Left renal cortex interstitium (tissue), 4 donors: ENCODE measurements around the gene PDE8B. TPM values are rescaled to one million over a fixed set of nuclear protein-coding genes. Genes with fewer than 3 reads are reported as not detected.
"Not testable (repeated sequence)": the region's sequence is repeated elsewhere in the genome, so short reads cannot be mapped to it uniquely, and the experiment has no call there.

Source experiments
- DNase-seq, 4 donors: peaks; one replicate each; pipeline ENCODE4 v3.0.0-alpha.2; 2013; ENCODE audit warnings: low read depth in 4 of 4, low spot score in 2 of 4, missing footprints in 1 of 4
- polyA plus RNA-seq, 4 donors: library from polyadenylated mRNA; unstranded; fragments of 120-200 nt; gene quantifications; one replicate each; pipeline ENCODE4 v1.2.1, GENCODE V29; 2013; ENCODE audit not compliant: insufficient read length in 4 of 4

The PDE8B gene
- polyA plus RNA-seq, 4 donors, result 4.0 to 8.0 (median 5.9) TPM

- DNase-seq, result no peak
Measured at GRCh38 chr5:77427998-77428397, 217.5 kb downstream of the PDE8B start.

- DNase-seq, result no peak
Measured at GRCh38 chr5:77428526-77428925, 218.0 kb downstream of the PDE8B start.

DNA sequence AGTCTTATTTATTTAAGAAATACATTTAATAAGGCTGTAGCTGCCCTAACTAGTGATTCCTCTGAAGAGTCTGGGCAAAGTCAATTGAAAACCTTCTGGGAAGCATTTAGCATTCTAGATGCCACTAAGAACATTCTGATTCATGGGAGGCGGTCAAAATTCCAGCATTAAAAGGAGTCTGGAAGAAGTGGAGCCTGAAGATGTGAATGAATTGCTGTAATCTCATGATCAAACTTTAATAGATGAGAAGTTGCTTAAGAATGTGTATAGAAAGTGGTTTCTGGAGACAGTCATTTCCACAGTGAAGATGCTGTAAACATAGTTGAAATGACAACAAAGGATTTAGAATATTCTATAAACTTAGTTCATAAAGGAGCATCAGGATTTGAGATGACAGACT lies 220.2 kb downstream of the PDE8B start:
- DNase-seq, result no peak

- DNase-seq, result no peak
Measured at GRCh38 chr5:77431286-77431685, 220.8 kb downstream of the PDE8B start.

DNA sequence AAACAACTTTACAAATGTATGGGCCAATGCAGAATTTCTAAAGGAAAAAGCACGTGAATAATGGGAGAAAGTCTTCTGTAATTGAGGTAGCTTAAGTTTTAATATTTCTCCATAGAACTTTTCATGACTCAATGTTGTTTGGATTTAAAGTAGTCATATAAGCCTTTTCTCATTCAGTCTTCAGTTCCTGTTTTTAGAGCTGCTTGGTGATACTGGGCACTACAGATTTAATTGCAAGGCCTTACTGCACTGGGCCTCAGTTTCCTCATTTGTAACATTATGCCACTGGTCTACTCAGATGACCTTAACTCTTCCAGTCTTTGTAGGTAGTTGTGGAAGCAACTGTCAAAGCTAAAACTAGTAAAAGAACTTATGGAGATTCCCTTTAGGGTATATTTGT lies 221.2 kb downstream of the PDE8B start:
- DNase-seq, result no peak

DNA sequence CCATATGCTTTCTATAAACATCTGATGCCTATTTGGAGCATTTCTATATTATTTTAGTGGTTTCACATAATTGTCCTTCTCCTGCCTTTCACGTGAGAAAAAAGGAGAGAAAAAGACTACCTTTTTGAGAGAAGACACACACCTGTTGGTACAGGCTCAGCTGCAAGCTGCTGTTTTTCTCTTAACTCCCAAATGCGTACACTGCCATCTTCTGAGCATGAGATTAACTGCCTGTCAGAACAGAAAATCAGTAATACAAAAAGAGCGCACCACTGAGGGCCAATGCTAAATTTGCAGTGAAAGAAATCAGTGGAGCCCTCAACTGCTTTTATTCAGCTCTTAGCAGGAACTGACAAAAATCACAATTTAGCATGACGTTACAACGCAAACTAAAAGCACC lies 226.7 kb downstream of the PDE8B start:
- peak in 1 of 4 donors; percentile 4 for DNase-seq

GRCh38 chr5:77438071-77438470 lies 227.6 kb downstream of the PDE8B start:
- no peak for DNase-seq

- no peak for DNase-seq
Measured at GRCh38 chr5:77443670-77444069, 233.2 kb downstream of the PDE8B start.

DNA sequence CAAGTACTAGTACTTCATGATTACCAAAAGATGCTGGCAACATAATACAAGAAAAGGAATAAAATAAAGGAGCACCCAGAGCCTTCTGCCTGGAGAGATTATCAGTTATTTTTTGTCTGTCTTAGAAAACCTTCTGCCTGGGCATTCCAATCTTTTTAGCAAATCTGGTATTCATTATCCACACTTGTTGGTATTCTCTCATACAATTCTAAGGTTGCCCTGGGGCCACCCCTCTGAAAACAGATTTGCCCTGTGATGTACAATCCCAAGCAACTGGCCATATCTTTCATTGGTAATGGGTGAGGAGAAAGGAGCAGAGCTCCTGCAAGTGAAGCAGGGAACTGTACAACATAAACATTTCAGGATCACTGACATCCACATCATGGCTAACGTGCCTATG lies 233.9 kb downstream of the PDE8B start:
- no peak for DNase-seq

DNA sequence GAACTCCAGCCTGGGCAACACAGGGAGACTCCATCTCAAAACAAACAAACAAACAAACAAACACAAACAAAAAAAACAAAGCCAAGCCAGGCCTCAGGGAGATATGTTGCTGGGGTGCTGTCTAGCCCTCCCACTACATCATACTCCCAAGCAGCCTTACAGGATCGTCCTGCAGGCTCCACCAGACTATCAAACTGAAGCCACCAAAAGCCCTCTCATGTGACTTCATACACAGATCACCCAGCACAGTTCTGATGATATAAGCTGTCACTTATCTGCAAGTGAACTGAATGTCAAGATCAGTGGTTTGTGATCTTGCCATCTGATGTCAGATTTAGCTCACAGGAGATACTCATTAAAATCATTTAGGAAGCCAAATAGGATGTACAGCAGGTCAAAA lies 238.4 kb downstream of the PDE8B start:
- DNase-seq, result no peak

GRCh38 chr5:77449277-77449676 lies 238.8 kb downstream of the PDE8B start:
- DNase-seq, result no peak

GRCh38 chr5:77449981-77450380 lies 239.5 kb downstream of the PDE8B start:
- DNase-seq, result no peak

- DNase-seq, result no peak
Measured at GRCh38 chr5:77452351-77452750, 241.9 kb downstream of the PDE8B start.

DNA sequence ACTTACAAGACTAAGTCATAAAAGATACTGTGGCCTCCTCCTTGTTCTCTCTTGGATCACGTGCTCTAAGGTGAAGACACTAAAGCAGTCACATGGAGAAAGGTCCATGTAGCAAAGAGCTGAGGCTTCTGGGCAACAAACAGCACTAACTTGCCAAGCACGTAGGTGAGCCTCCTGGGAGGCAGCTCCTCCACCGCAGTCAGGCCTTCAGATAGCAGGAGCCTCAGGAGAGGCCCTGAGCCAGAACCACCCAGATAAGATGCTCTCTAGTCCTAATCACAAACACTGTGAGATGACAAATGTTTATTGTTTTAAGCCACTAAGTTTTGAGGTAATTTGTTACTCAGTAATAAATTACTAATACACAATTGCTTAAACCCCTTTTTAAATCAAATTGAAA lies 243.6 kb downstream of the PDE8B start:
- no peak for DNase-seq

DNA sequence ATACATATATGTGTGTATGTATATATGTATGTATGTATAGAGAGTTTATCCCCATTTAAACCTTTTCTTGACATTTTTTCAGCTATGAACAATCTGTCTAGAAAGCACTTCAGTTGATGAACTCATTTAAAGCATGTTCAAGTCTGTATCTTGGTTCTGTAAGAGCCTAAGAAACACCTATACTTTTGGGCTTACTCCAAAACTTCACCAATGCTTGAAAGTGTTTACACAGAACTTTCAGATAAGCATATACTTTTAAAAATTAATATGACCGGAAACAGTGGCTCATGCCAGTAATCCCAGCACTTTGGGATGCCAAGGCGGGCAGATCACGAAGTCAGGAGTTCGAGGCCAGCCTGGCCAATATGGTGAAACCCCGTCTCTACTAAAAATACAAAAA lies 250.8 kb downstream of the PDE8B start:
- no peak for DNase-seq

GRCh38 chr5:77463905-77464304 lies 253.4 kb downstream of the PDE8B start:
- no peak for DNase-seq

GRCh38 chr5:77468875-77469274 lies 258.4 kb downstream of the PDE8B start:
- DNase-seq, result not testable (repeated sequence)

DNA sequence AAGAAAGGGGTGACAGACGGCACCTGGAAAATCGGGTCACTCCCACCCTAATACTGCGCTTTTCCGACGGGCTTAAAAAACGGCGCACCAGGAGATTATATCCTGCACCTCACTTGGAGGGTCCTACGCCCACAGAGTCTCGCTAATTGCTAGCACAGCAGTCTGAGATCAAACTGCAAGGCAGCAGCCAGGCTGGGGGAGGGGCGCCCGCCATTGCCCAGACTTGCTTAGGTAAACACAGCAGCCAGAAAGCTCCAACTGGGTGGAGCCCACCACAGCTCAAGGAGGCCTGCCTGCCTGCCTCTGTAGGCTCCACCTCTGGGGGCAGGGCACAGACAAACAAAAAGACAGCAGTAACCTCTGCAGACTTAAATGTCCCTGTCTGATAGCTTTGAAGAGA lies 264.6 kb downstream of the PDE8B start:
- DNase-seq, result not testable (repeated sequence)

Other genes starting within 250 kb of the PDE8B start
- gene AGGF1, start 180.3 kb upstream of the PDE8B start, polyA plus RNA-seq, result 10 to 100 TPM; 29.3 to 33.6 (median 32.6) TPM
- gene ZBED3, start 123.4 kb upstream of the PDE8B start, polyA plus RNA-seq, result 10 to 100 TPM; 26.1 to 35.8 (median 31.1) TPM